Nucleus accumbens (tissue), 56 donors: Measurements from ENCODE around the gene ZMYND8.
"Not testable (repeated sequence)": the region's sequence is repeated elsewhere in the genome, so short reads cannot be mapped to it uniquely, and the experiment has no call there.

Source experiments
- DNase-seq, 56 donors: peaks; one replicate each; lab custom pipeline; 2025; lab: John Stamatoyannopoulos, UW

The ZMYND8 gene

DNA sequence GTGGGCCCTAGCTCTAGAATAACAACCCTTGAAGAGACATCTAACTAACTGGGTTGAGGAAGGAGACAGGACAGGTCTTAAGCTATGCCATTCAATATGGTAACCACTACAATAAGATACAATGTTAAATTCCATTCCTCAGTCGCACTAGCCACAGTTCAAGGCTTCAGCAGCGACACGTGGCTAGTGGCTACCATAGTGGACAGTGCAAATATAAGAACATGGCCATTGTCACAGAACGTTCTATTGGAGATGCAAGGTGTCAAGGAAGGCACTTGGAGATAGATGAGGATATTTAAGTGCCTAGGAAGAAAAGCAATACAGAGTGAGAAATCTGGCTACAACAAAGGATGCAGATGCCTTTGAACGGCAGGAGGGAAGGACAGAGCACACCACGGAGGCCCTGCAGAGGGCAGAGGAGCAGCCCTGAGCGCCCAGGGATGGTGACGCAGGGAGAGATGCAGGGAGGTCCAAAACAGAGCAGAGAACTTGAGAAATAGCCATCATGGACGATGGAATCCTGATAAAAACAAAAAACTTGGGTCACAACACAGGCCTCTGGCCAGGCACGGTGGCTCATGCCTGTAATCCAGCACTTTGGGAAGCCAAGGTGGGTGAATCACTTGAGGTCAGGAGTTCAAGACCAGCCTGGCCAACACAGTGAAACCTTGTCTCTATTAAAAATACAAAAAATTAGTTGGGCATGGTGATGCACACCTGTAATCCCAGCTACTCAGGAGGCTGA lies 140.7 kb downstream of the ZMYND8 start:
- no peak for DNase-seq

DNA sequence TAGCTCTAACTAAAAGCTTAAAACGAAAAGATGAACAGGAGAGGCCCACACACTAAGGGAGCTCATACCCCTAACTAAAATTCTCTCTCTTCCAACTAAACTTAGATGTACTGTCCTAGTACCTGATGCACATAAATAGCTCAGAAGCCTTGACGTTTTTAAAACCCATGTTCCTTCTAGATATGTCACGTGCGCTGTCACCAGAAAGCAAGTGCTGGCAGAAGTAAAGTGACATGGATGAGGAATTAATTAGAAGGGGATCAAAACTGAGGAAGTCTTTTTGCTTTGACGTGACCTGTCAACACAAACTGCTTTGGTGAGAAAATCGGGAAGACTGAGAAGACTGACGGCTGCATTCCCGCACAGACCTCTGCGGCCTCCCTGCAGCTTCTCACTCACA lies 142.5 kb downstream of the ZMYND8 start:
- peak in 4 of 56 donors; percentile 6 to 40 (median 12) for DNase-seq

DNA sequence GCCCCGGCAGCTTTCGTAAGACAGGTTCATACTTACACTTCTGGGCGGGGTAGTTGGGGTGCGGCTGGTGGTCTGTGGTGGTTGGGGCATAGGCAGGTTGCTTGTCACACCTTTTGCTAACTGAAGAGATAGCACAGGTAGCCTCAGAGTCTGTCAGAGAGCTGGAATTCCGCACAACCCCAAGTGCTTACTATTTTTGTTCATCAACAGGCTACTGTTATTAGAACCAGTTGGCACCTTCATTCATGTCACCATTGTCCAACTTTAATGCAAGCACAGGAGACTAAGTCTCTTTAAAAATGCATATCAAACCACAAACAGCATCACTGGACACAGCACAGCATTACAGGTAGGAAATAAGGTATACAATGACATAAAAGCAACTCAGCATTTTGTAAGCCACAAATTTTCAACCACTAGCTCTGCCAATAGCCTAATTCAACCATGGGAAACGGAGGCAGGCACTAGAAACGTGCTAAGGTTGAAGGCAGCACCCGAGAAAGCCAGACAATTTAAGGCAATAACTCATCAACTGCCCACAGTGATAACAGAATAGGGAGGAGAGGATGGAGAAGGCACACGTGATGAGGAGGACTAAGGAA lies 143.8 kb downstream of the ZMYND8 start:
- no peak for DNase-seq

DNA sequence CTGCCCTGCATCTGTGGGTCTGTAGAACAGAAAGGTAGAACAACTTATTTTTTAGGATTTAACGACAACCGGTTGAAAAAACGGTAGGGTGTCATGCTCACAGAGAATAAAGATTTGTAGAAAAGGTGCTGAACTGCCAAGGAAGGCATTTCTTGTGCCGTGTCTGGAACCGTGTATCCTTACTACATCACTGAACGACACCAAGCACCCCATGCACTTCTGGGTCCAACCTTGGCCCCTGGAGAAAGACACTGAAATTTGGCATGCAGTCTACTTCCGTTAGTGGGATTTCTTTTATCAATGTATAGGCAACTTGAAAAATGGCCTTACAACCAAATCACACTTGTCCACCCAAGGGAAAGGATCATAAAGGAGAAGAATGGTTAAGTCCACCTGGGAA lies 145.5 kb downstream of the ZMYND8 start:
- no peak for DNase-seq

GRCh38 chr20:47210470-47210869 lies 146.0 kb downstream of the ZMYND8 start:
- DNase-seq = no peak

DNA sequence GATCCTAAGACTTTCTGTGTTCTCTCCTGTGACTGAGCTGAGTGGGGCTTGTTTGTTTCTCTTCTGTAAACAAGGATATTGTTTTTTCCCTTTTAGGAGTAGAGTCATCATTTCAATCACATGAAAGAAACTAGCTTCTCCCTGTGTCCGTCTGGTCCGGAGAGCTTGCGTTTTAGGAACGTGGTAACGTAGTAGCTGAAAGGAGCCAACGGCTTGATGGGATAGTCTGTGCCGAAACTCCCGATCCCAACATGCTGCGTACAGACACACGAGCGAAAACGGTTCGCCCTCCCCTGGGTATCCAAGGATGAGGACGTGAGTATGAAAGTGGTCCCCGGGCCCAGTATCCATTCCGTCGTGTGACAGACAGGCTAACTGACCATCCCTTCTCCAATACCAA lies 146.5 kb downstream of the ZMYND8 start:
- DNase-seq = no peak

GRCh38 chr20:47208534-47209174 lies 147.8 kb downstream of the ZMYND8 start:
- DNase-seq = no peak

DNA sequence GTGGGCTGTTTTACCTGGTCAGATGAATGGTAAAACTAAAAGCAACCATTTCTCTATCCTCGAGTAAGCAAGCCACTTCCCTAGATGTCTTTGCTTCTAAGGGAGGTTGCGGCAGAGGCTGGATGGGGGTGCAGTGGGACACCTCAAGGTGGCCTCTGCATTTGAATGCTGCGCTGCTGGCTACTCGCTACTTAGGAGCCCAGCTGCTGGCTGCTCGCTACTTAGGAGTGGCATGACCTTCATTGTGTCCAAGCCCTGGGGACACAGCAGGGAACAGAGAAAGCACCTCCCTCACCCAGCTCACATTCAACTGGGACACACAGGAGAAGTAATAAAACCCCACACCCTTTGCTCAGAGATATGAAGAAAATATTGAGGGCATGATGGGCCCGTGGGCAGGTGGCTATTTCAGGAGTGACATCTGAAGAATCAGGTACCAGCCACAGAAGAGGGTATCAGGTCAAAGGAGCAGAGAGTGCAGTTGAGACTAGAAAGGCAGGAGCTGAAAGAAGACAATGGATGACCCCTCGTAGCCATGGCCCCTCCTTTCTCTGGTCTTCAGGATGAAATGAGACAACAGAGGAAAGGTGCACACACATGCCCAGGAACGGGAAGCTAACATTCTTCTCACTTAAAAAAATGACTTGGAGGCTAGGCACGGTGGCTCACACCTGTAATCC lies 149.4 kb downstream of the ZMYND8 start:
- DNase-seq = no peak

GRCh38 chr20:47206552-47206951 lies 149.9 kb downstream of the ZMYND8 start:
- not testable (repeated sequence) for DNase-seq

DNA sequence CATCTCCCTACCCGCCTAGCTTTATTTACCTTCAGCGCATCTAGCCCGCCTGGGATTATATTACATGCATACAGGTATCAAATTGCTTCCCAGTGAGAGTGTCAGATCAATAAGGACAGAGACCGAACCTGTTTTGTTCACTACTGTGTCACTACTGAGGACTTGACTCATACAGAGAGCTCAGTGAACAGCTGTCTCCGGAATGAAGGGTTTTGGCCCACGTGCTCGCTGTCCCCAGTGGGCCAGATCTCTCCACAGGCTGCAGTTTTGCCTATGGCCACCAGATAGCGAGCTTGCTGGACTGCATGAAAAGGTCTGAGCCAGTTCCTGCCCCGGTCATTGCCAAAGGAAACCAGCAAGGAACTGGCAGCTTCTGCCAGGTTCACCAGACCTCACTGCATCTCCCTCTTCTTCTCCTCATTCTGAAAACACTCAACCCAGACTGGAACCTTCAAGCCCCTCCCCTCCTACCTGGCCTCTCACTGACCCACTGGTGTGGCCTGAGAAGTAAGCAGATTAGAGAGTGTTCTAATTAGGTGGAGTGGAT lies 150.8 kb downstream of the ZMYND8 start:
- peak in 24 of 56 donors; percentile 2 to 63 (median 15) for DNase-seq

DNA sequence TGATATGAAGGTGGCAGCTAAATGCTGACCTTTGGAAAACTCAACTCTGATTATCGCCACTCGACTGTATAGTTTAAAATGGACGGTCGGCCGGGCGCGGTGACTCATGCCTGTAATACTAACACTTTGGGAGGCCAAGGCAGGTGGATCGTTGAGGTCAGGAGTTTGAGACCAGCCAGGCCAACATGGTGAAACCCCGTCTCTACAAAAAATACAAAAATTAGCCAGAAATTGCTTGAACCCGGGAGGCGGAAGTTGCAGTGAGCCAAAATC lies 151.7 kb downstream of the ZMYND8 start:
- DNase-seq = not testable (repeated sequence)

DNA sequence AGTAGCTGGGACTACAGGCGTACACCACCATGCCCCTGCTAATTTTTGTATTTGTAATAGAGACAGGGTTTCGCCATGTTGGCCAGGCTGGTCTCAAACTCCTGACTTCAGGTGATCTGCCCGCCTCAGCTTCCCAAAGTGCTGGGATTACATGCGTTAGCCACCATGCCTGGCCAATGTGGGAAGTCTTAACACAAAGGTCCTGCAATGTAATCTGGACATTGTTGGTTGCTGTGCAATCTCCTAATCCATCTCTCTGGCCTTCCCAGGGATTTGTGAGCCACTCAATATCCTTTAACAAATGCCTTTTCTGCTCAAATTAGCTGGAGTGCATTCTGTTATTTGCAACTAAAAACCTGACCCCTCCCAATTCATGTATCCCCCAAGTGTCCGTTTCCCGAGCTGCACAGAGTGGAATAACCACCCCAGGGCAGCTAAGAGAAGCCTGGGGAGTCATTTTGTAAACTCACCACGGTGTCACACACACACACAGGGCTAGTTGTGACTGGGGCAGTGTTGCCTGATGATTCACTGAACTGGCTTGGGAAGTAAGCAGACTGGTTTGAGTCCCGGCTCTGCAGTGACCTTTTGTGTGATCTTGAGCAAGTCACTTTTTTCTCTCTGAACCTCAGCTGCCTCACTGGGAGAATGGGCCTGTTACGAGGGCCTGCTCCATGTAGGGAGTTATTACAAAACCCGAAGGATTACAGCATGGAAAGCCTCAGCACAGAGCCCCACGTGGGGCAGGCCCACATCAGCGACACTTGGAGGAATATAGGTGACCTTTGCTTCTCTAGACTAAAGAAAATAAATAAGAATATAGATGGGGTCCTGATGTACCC lies 152.3 kb downstream of the ZMYND8 start:
- DNase-seq = no peak

- DNase-seq = no peak
These were observed 153.5 kb downstream of the ZMYND8 start for GRCh38 chr20:47202733-47203667.

- DNase-seq = no peak
These were observed 155.3 kb downstream of the ZMYND8 start for GRCh38 chr20:47201074-47201730.

DNA sequence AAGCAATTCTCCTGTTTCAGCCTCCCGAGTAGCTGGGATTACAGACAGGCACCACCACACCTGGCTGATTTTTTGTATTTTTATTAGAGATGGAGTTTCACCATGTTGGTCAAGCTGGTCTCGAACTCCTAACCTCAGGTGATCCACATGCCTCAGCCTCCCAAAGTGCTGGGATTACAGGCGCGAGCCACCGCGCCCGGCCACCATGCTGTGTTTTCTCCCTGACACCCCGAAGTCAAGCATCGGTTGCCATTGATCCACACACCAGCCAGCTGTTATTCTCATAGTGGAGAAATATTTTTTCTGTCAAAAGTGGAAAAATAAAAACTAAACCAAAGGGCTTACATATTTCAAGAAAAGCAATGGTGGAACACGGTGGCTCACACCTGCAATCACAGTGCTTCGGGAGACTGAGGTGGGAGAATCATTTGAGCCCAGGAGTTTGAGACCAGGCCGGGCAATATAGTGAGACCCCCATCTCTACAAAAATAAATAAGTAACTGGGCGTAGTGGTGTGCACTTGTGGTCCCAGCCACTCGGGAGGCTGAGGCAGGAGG lies 157.4 kb downstream of the ZMYND8 start:
- DNase-seq = no peak

- DNase-seq = peak in 1 of 56 donors; percentile 3
These were observed 158.2 kb downstream of the ZMYND8 start for GRCh38 chr20:47198254-47198671.

DNA sequence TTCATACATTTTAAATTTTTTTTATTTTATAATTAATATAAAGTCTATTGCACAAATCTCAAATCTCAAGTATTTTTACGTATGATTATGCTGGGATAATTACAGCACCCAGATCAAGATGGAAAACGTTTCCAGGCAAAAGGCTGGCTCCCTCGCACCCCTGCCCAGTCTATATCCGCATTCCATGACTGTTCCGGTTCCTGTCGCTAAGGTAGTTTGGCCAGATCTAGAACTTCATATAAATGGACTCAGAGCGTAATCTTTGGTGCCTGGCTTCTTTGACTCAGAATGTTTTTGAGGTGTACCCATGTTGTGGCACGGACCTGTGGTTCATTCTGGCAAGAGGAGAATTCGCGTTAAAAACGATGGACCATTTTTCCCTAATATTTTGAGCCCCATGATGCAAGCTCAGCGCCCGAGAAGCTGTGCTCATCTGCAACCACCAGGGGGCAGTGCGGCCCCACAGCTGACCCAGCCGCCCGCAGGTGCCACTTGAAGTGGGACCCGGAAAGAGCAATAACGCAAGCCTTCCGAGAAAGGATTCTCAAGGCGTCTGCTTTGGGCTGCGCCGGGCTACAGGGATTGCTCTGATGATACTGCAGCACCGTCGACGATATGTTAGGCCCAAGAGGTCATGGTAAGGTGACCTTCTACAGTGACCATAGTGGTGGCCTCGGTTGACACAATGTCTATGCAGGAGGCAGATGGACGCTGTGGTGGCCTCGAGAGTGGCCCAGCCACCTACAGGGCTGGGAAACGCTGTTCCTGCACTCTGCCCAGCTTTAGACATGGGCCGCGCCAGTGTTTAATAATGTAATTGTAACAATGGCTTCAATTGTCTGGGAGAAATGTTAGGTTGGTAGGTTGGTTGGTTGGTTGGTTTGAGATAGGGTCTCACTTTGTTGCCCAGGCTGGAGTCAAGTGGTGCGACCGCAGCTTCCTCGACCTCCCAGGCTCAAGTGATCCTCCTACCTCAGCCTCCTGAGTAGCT lies 160.1 kb downstream of the ZMYND8 start:
- DNase-seq = peak in 43 of 56 donors; percentile 5 to 79 (median 33)
